IMR-90 (cell line): ENCODE data around the gene MICB.

Experiments
- CEBPB ChIP-seq: IDR thresholded peaks from 2 replicates; pipeline ENCODE4 v1.6.1; 2012; ENCODE audit warnings: low read depth, low read length, improper control_type of control experiment
- CTCF ChIP-seq: conservative IDR thresholded peaks from 2 replicates; pipeline ENCODE4 v1.5.1; 2012; ENCODE audit warnings: mild to moderate bottlenecking, low read depth, low read length, improper control_type of control experiment
- MAFK ChIP-seq: IDR thresholded peaks from 2 replicates; pipeline ENCODE4 v1.6.1; 2012; ENCODE audit warnings: low read depth, low read length, improper control_type of control experiment
- POLR2A ChIP-seq: IDR thresholded peaks from 2 replicates; pipeline ENCODE4 v1.6.1; 2012; ENCODE audit warnings: mild to moderate bottlenecking, low read depth, low read length
- RAD21 ChIP-seq: IDR thresholded peaks from 2 replicates; pipeline ENCODE4 v1.6.1; 2012; ENCODE audit warnings: low read length, improper control_type of control experiment
- SMC3 ChIP-seq: fragments of 150-350 bp; IDR thresholded peaks from 2 replicates; pipeline ENCODE4 v1.6.1; 2016; ENCODE audit warnings: low read depth, mild to moderate bottlenecking, antibody characterized with exemption, low read length, moderate library complexity
- USF2 ChIP-seq: fragments of 150-350 bp; IDR thresholded peaks from 2 replicates; pipeline ENCODE4 v1.6.1; 2017; ENCODE audit warnings: mild to moderate bottlenecking, antibody characterized with exemption, low read length, low read depth

- TF ChIP-seq CTCF (no peak), POLR2A (0 out of 2 replicates have a peak, but pooled peaks have one; percentile 7), SMC3 (no peak), USF2 (no peak), CEBPB (no peak), MAFK (no peak), RAD21 (no peak)
These were observed 50.0 kb downstream of the MICB start for GRCh38 chr6:31547727-31548543.
